NCI-H446 treated with DMSO at 0.1 percent for 48 hours (cell line): ENCODE data around the gene DHRS7B.

ENCODE experiments used
- DNase-seq: peaks from one replicate; lab custom pipeline; 2025; lab: John Stamatoyannopoulos, UW

The DHRS7B gene

GRCh38 chr17:21240369-21241055, 113.7 kb downstream of the DHRS7B start:
- DNase-seq, result no peak
